OCI-M2 (cell line): Measurements from ENCODE around the gene PSORS1C2.
"Not testable (repeated sequence)": the region's sequence is repeated elsewhere in the genome, so short reads cannot be mapped to it uniquely, and the experiment has no call there.

Source experiments
- DNase-seq: peaks from one replicate; lab custom pipeline; 2025; ENCODE audit not compliant: unreplicated experiment; lab: John Stamatoyannopoulos, UW

PSORS1C2 gene

GRCh38 chr6:31138982-31139381, at the start of gene PSORS1C2:
Gene PSORS1C2, minus strand, starts transcription at chr6:31139066. Its CDS starts 40 bp downstream, at chr6:31139026.
- no peak for DNase-seq

- DNase-seq, result no peak
These were observed 48.9 kb upstream of the PSORS1C2 start for GRCh38 chr6:31187780-31188194.

GRCh38 chr6:31186052-31186734, 47.3 kb upstream of the PSORS1C2 start:
- no peak for DNase-seq

- not testable (repeated sequence) for DNase-seq
These were observed 46.8 kb upstream of the PSORS1C2 start for GRCh38 chr6:31185695-31186051.

GRCh38 chr6:31183859-31184258, 45.0 kb upstream of the PSORS1C2 start:
- not testable (repeated sequence) for DNase-seq

GRCh38 chr6:31183287-31183686, 44.4 kb upstream of the PSORS1C2 start:
- DNase-seq, result not testable (repeated sequence)

- peak; percentile 91 for DNase-seq
These were observed 41.6 kb upstream of the PSORS1C2 start for GRCh38 chr6:31180500-31180899.

GRCh38 chr6:31179896-31180295, 41.0 kb upstream of the PSORS1C2 start:
- no peak for DNase-seq

- no peak for DNase-seq
These were observed 40.1 kb upstream of the PSORS1C2 start for GRCh38 chr6:31179042-31179386.

- DNase-seq, result no peak
These were observed 39.5 kb upstream of the PSORS1C2 start for GRCh38 chr6:31178143-31179041.

GRCh38 chr6:31175971-31176370, 37.1 kb upstream of the PSORS1C2 start:
- DNase-seq, result no peak

- no peak for DNase-seq
These were observed 35.5 kb upstream of the PSORS1C2 start for GRCh38 chr6:31174378-31174777.

- DNase-seq, result no peak
These were observed 34.5 kb upstream of the PSORS1C2 start for GRCh38 chr6:31173406-31173805.

GRCh38 chr6:31172973-31173384, 34.1 kb upstream of the PSORS1C2 start:
- no peak for DNase-seq

- no peak for DNase-seq
These were observed 33.4 kb upstream of the PSORS1C2 start for GRCh38 chr6:31171931-31172905.

- DNase-seq, result no peak
These were observed 32.3 kb upstream of the PSORS1C2 start for GRCh38 chr6:31170987-31171671.

- no peak for DNase-seq
These were observed 31.7 kb upstream of the PSORS1C2 start, which contains the start of gene POU5F1 for GRCh38 chr6:31170600-31170881. Gene POU5F1, minus strand, starts transcription at chr6:31170682. Its CDS starts 62 bp downstream, at chr6:31170620.

GRCh38 chr6:31169858-31170599, 31.2 kb upstream of the PSORS1C2 start:
- DNase-seq, result not testable (repeated sequence)

- DNase-seq, result no peak
These were observed 30.4 kb upstream of the PSORS1C2 start for GRCh38 chr6:31169123-31169857.
